ENCODE data around the gene KLF5.

GRCh38 chr13:73082471-73082870 is 23.7 kb downstream of the KLF5 start:
- no peak for TF ChIP-seq MAX (IDR thresholded peaks at IDR 0.05; ENCODE audit: low read depth)
- no peak for TF ChIP-seq FOXJ3 (CRISPR knock-in tag; IDR thresholded peaks at IDR 0.05)
- no peak for TF ChIP-seq ELF1 (IDR thresholded peaks at IDR 0.05)
- no peak for TF ChIP-seq RXRA (IDR thresholded peaks at IDR 0.05; ENCODE audit: borderline replicate concordance, low read depth)
- TF ChIP-seq TEAD4 (IDR thresholded peaks at IDR 0.05; ENCODE audit: borderline replicate concordance, insufficient read depth): no peak
- no peak for TF ChIP-seq CTCF (IDR thresholded peaks at IDR 0.05)
- TF ChIP-seq GABPA (IDR thresholded peaks at IDR 0.05; ENCODE audit: low read depth): no peak
- TF ChIP-seq RFX5 (IDR thresholded peaks at IDR 0.05; ENCODE audit: low read length): no peak
- no peak for TF ChIP-seq USF2 (IDR thresholded peaks at IDR 0.05; ENCODE audit: borderline replicate concordance, low read depth, low read length)
